ENCODE measurements around the gene ANO6. TPM values are rescaled to one million over a fixed set of nuclear protein-coding genes. Genes with fewer than 3 reads are reported as not detected.

Gene ANO6
- total RNA-seq, 3 donors from 2014 or later, result 71.8 to 141 (median 76.5) TPM

DNA sequence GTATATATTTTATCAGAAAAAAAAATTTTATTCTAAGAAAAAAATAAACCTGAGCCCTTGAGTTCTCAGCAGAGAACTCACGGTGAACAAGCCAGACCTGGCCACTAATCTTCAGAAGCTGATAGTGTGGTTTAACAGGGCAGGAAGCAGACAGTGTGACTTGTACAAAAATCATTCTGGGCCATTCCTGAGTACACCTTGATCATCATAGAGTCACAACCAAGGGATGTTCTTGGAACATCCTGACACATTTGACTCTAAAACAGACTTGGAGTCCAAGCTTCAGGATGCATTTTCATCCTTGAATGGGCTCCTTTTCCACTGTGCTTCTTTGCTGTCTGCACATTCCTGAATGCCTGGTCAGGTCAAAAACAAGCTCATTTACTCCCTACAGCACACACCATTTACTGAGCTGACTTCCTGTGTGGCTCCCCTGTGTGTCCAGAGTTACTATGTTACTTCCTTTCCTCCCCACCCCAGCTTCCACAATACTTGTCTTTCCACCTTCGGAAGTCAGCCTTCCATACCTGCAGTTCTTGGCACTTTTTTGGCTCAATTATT is 112.0 kb downstream of the ANO6 start:
- intact Hi-C loops (cut with DNase I; ENCODE audit: low total_unique reads), result no loop called here
- Histone ChIP-seq H3K27me3 (no peaks in the 10 kb centered on the region), H3K27ac (no peak overlapping the region), H3K4me3 (no peak overlapping the region), H3K9me3 (no peaks in the 10 kb centered on the region), H3K36me3 (no peaks in the 10 kb centered on the region), H3K4me1 (no peaks in the 10 kb centered on the region)
- TF ChIP-seq POLR2A (IDR thresholded peaks at IDR 0.05) (no peak), CTCF (IDR thresholded peaks at IDR 0.05) (no peak), POLR2AphosphoS5 (IDR thresholded peaks at IDR 0.05) (no peak)
- DNase-seq (ENCODE audit: low spot score in 2 of 2), result no peak

GRCh38 chr12:45329238-45329637 is 113.3 kb downstream of the ANO6 start:
- no peaks in the 10 kb centered on the region for H3K9me3 ChIP-seq
- no peak overlapping the region for H3K4me3 ChIP-seq
- no peak overlapping the region for H3K27ac ChIP-seq
- peak in 1 of 3 donors; percentile 43 for TF ChIP-seq POLR2AphosphoS5 (IDR thresholded peaks at IDR 0.05)
- TF ChIP-seq CTCF (IDR thresholded peaks at IDR 0.05), result no peak
- H3K4me1 ChIP-seq, result no peaks in the 10 kb centered on the region
- intact Hi-C loops (cut with DNase I; ENCODE audit: low total_unique reads), result no loop called here
- DNase-seq (ENCODE audit: low spot score in 2 of 2), result peak in 1 of 2 donors; percentile 68
- no peaks in the 10 kb centered on the region for H3K27me3 ChIP-seq
- no peaks in the 10 kb centered on the region for H3K36me3 ChIP-seq

DNA sequence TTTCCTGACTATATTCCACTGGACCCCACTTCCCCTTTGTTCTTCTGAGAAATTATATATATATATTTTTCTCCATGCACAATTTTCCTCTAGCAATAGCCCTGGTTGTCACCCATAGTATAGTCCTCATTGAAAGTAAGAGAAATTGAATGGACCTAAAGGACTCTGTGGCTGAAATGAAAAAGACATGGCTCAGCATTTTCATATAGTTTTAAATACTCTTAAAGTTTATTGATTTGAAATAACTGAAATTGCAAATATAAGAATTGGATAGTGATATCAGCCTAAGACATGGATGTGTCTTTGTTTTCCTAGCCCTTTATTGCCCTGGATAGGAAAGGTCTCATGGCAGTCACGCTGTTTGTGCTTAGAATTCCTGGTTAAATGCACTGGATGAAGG is 113.8 kb downstream of the ANO6 start:
- no peak for DNase-seq (ENCODE audit: low spot score in 2 of 2)
- H3K36me3 ChIP-seq, result no peaks in the 10 kb centered on the region
- no peaks in the 10 kb centered on the region for H3K27me3 ChIP-seq
- TF ChIP-seq POLR2A (IDR thresholded peaks at IDR 0.05) (no peak), POLR2AphosphoS5 (IDR thresholded peaks at IDR 0.05) (no peak), CTCF (IDR thresholded peaks at IDR 0.05) (no peak)
- H3K4me1 ChIP-seq, result no peaks in the 10 kb centered on the region
- H3K4me3 ChIP-seq, result no peak overlapping the region
- intact Hi-C loops (cut with DNase I; ENCODE audit: low total_unique reads), result no loop called here
- no peak overlapping the region for H3K27ac ChIP-seq
- H3K9me3 ChIP-seq, result no peaks in the 10 kb centered on the region

- DNase-seq (ENCODE audit: low spot score in 2 of 2), result no peak
- Histone ChIP-seq H3K4me1 (no peaks in the 10 kb centered on the region), H3K27me3 (no peaks in the 10 kb centered on the region), H3K9me3 (no peaks in the 10 kb centered on the region), H3K36me3 (no peaks in the 10 kb centered on the region), H3K27ac (no peak overlapping the region), H3K4me3 (no peak overlapping the region)
- no peak for TF ChIP-seq POLR2A (IDR thresholded peaks at IDR 0.05)
- no peak for TF ChIP-seq CTCF (IDR thresholded peaks at IDR 0.05)
- no peak for TF ChIP-seq POLR2AphosphoS5 (IDR thresholded peaks at IDR 0.05)
- intact Hi-C loops (cut with DNase I; ENCODE audit: low total_unique reads), result no loop called here
Measured at GRCh38 chr12:45331552-45331951, 115.7 kb downstream of the ANO6 start.

DNA sequence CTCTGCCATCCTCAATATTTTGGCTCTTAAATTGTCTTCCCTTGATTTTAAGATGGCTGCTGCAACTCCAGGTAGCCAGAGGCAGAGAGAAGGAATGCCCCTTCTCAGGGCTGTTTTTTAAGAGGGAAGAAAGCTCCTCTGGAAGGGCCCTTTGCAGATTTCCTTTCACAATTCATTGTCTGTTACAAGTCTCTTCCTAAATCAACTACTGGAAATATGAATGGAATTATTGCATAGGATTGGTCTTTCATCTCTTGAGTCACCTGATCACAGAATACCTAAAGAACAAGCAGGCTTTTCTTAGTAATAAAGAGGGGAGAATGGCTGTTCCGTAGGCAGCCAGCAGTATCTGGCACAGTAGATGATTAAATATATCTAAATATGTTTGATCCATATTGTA is 118.5 kb downstream of the ANO6 start:
- Histone ChIP-seq H3K4me3 (no peak overlapping the region), H3K27ac (no peak overlapping the region), H3K27me3 (no peaks in the 10 kb centered on the region), H3K9me3 (no peaks in the 10 kb centered on the region), H3K4me1 (no peaks in the 10 kb centered on the region), H3K36me3 (no peaks in the 10 kb centered on the region)
- TF ChIP-seq POLR2AphosphoS5 (IDR thresholded peaks at IDR 0.05), result no peak
- TF ChIP-seq POLR2A (IDR thresholded peaks at IDR 0.05), result no peak
- no peak for TF ChIP-seq CTCF (IDR thresholded peaks at IDR 0.05)
- no peak for DNase-seq (ENCODE audit: low spot score in 2 of 2)
- intact Hi-C loops (cut with DNase I; ENCODE audit: low total_unique reads), result no loop called here

All from breast epithelium (tissue), 4 donors.